Osteoblast (primary cell): Measurements from ENCODE around the gene L1CAM. TPM values are rescaled to one million over a fixed set of nuclear protein-coding genes. Genes with fewer than 3 reads are reported as not detected.

Experiments used
- DNase-seq: peaks from one replicate; pipeline ENCODE4 v3.0.0; 2011; ENCODE audit warnings: low spot score, mixed read lengths; ENCODE audit not compliant: insufficient read length; ENCODE audit errors: missing footprints
- H2AFZ ChIP-seq: 2 replicates; pipeline ENCODE4 v1.6.0; 2011; ENCODE audit warnings: mild to moderate bottlenecking, low read length
- H3K27ac ChIP-seq: 2 replicates; pipeline ENCODE4 v1.5.1; 2011; ENCODE audit warnings: mild to moderate bottlenecking, low read depth, low read length, moderate library complexity
- H3K27me3 ChIP-seq: 2 replicates; pipeline ENCODE4 v1.6.0; 2012; ENCODE audit warnings: mild to moderate bottlenecking, control low read depth, inconsistent platforms, low read length, moderate library complexity; ENCODE audit not compliant: insufficient read depth
- H3K36me3 ChIP-seq: 2 replicates; pipeline ENCODE4 v1.5.1; 2011; ENCODE audit warnings: mild to moderate bottlenecking, low read length, control low read depth, moderate library complexity; ENCODE audit not compliant: insufficient read depth
- H3K4me1 ChIP-seq: 2 replicates; pipeline ENCODE4 v1.5.1; 2011; ENCODE audit warnings: mild to moderate bottlenecking, low read length, control low read depth, moderate library complexity; ENCODE audit not compliant: insufficient read depth
- H3K4me2 ChIP-seq: 2 replicates; pipeline ENCODE4 v1.6.0; 2011; ENCODE audit warnings: mild to moderate bottlenecking, low read length; ENCODE audit not compliant: insufficient read depth
- H3K4me3 ChIP-seq: fragments of 200-600 bp; sonication (generic); 3 replicates; pipeline ENCODE4 v1.5.1; 2012; ENCODE audit warnings: mild to moderate bottlenecking, low read length, inconsistent platforms; ENCODE audit not compliant: insufficient read depth
- H3K79me2 ChIP-seq: 2 replicates; pipeline ENCODE4 v1.6.0; 2012; ENCODE audit warnings: mild to moderate bottlenecking, low read length, control low read depth, inconsistent platforms; ENCODE audit not compliant: insufficient read depth
- H3K9me3 ChIP-seq: 2 replicates; pipeline ENCODE4 v1.5.1; 2011; ENCODE audit warnings: low read depth, low read length, control low read depth
- H4K20me1 ChIP-seq: 2 replicates; pipeline ENCODE4 v1.6.0; 2012; ENCODE audit warnings: mild to moderate bottlenecking, low read length, control low read depth; ENCODE audit not compliant: insufficient read depth
- total RNA-seq: library from RNA; depleted of rRNA; stranded (reverse); fragments of >200 nt; gene quantifications from 2 replicates; pipeline ENCODE4 v1.2.3, GENCODE V29; 2012
- TF ChIP-seq, protein P1 (sequence below): IDR thresholded peaks from 2 replicates; pipeline ENCODE4 v1.5.1; 2011; ENCODE audit warnings: mild to moderate bottlenecking, low read depth, low read length, moderate library complexity; ENCODE audit errors: extremely low read depth

Gene L1CAM
- total RNA-seq, 1 donor = under 0.01 TPM

DNA sequence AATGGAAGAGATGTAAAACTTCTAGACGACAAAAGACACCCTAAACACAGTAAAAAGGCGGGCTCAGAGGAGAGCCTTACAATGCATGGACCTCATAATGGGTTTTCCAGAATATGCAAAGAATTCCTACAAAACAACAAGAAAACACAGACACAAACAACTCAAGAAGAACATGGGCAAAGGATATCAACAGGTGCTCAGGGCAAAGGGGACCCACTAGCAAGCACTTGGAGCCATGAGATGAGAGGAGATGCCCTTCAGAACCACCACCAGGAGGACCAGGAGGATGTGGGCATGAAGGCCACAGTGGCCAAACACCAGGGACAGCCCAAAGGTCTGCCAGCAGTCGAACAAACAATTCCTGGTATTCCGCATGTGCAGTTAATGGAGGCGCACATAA lies 72.8 kb downstream of the L1CAM start:
- Histone ChIP-seq H2AFZ (no peak overlapping the region), H4K20me1 (no peaks in the 10 kb centered on the region), H3K36me3 (no peaks in the 10 kb centered on the region), H3K27me3 (peaks cover 5% of the 10 kb centered on the region), H3K4me1 (no peaks in the 10 kb centered on the region), H3K4me2 (no peak overlapping the region), H3K79me2 (no peaks in the 10 kb centered on the region), H3K9me3 (no peaks in the 10 kb centered on the region), H3K27ac (no peak overlapping the region), H3K4me3 (no peak overlapping the region)
- no peak for DNase-seq
- TF ChIP-seq, protein P1, sequence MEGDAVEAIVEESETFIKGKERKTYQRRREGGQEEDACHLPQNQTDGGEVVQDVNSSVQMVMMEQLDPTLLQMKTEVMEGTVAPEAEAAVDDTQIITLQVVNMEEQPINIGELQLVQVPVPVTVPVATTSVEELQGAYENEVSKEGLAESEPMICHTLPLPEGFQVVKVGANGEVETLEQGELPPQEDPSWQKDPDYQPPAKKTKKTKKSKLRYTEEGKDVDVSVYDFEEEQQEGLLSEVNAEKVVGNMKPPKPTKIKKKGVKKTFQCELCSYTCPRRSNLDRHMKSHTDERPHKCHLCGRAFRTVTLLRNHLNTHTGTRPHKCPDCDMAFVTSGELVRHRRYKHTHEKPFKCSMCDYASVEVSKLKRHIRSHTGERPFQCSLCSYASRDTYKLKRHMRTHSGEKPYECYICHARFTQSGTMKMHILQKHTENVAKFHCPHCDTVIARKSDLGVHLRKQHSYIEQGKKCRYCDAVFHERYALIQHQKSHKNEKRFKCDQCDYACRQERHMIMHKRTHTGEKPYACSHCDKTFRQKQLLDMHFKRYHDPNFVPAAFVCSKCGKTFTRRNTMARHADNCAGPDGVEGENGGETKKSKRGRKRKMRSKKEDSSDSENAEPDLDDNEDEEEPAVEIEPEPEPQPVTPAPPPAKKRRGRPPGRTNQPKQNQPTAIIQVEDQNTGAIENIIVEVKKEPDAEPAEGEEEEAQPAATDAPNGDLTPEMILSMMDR = no peak

- H4K20me1 ChIP-seq = no peaks in the 10 kb centered on the region
- no peak for DNase-seq
- no peaks in the 10 kb centered on the region for H3K79me2 ChIP-seq
- H3K4me3 ChIP-seq = no peak overlapping the region
- no peak overlapping the region for H3K27ac ChIP-seq
- H3K9me3 ChIP-seq = no peaks in the 10 kb centered on the region
- TF ChIP-seq, protein P1 = no peak
- H3K4me2 ChIP-seq = no peak overlapping the region
- no peaks in the 10 kb centered on the region for H3K4me1 ChIP-seq
- peaks cover 5% of the 10 kb centered on the region for H3K27me3 ChIP-seq
- H2AFZ ChIP-seq = no peak overlapping the region
- no peaks in the 10 kb centered on the region for H3K36me3 ChIP-seq
Measured at GRCh38 chrX:153812220-153812619, 73.8 kb downstream of the L1CAM start.

Other genes starting within 250 kb of the L1CAM start
- gene DUSP9, start 239.0 kb downstream of the L1CAM start, total RNA-seq = under 0.01 TPM in 2 replicates
- 0.29 and 0.36 TPM in 2 replicates for gene PNCK, start 212.4 kb downstream of the L1CAM start, total RNA-seq
- 15.3 and 19.5 TPM in 2 replicates for gene SLC6A8, start 198.2 kb downstream of the L1CAM start, total RNA-seq
- 114 and 118 TPM in 2 replicates for gene BCAP31, start 161.8 kb downstream of the L1CAM start, total RNA-seq
- gene ABCD1, start 161.3 kb downstream of the L1CAM start, total RNA-seq = 14.1 and 16.3 TPM in 2 replicates
- 2.7 and 4.3 TPM in 2 replicates for gene PLXNB3, start 121.9 kb downstream of the L1CAM start, total RNA-seq
- gene SRPK3, start 105.1 kb downstream of the L1CAM start, total RNA-seq = 0.36 TPM in 1 of 2 replicates, not detected in the other
- 40.2 and 42.7 TPM in 2 replicates for gene IDH3G, start 91.8 kb downstream of the L1CAM start, total RNA-seq
- 156 and 172 TPM in 2 replicates for gene SSR4, start 91.5 kb downstream of the L1CAM start, total RNA-seq
- gene PDZD4, start 55.6 kb downstream of the L1CAM start, total RNA-seq = under 0.01 TPM in 2 replicates
- gene AVPR2, start 18.5 kb upstream of the L1CAM start, total RNA-seq = not detected in 2 replicates
- gene ARHGAP4, start 40.1 kb upstream of the L1CAM start, total RNA-seq = 0.88 and 1.4 TPM in 2 replicates
- 43.4 and 46.3 TPM in 2 replicates for gene NAA10, start 48.9 kb upstream of the L1CAM start, total RNA-seq
- gene RENBP, start 58.5 kb upstream of the L1CAM start, total RNA-seq = 6.5 TPM in 2 replicates
- 22.1 and 24.6 TPM in 2 replicates for gene HCFC1, start 85.6 kb upstream of the L1CAM start, total RNA-seq
- 6.9 and 8.5 TPM in 2 replicates for gene TMEM187, start 86.6 kb upstream of the L1CAM start, total RNA-seq
- gene IRAK1, start 133.7 kb upstream of the L1CAM start, total RNA-seq = 99.5 and 100 TPM in 2 replicates
- gene MECP2, start 211.5 kb upstream of the L1CAM start, total RNA-seq = 31.1 and 33.3 TPM in 2 replicates